ENCODE measurements around the gene OR4D10. TPM values are rescaled to one million over a fixed set of nuclear protein-coding genes. Genes with fewer than 3 reads are reported as not detected.
"Not testable (repeated sequence)": the region's sequence is repeated elsewhere in the genome, so short reads cannot be mapped to it uniquely, and the experiment has no call there.

Gene OR4D10
- polyA plus RNA-seq (ENCODE audit: insufficient read length): not detected
- long read RNA-seq, donor 1: 0 reads
- long read RNA-seq, donor 2: 0 reads
- long read RNA-seq, donor 3: 0 reads
- long read RNA-seq, donor 4: 0 reads
- long read RNA-seq, donor 5: 0 reads
- long read RNA-seq, donor 6: 0 reads
- long read RNA-seq, donor 7: 0 reads
- long read RNA-seq, donor 8: 0 reads

DNA sequence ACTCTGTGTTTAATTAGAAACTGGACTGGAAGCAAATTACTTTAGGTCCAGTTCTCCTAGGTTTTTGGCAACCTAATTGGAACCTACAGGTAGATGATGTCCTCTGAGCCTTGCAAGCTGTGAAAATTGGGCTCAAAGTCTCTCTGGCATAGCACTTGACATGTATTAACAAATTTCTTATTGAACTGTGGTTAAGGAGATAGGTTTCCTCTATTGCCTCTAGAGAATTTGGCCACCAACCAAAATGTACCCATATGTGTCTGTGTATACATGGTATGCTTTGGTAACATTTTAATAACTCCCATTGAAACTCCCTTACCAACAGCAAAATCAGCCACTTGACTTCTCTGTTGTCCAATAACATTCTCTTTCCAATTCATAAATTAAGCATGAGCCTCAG lies at the start of gene OR4D10:
TSS of gene OR4D10 (plus strand) at position 301 of the 400 bp plus-strand sequence. CDS start 4,115 bp downstream, outside the sequence.
- no peak for DNase-seq

DNA sequence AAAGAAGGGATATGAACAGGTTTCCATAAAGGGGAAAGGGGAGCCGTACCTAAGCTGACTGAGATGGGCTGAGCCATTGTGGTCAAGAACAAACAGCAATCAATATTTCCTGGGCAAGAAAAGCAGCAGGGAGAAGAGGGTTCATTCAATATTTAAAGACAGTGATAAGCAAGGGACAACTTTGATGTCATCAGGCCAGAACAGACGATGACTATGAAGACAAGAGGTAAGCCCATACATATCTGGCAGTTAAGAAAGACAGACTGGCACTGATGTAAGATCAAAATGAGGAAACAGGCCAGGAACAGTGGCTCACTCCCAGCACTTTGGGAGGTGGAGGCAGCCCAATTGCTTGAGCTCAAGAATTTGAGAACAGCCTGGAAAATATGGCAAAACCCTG lies 49.3 kb upstream of the OR4D10 start:
- no peak for DNase-seq

DNA sequence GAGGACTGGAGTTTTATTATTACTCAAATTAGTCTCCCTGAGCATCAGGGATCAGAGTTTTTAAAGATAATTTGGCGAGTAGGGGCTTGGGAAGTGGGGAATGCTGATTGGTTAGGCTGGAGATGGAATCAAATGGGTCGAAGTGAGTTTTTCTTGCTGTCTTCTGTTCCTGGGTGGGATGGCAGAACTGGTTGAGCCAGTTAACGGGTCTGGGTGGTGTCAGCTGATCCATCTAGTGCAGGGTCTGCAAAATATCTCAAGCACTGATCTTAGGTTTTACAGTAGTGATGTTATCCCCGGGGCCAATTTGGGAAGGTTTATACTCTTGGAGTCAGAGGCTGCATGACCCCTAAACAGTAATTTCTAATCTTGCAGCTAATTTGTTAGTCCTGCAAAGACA lies 48.0 kb upstream of the OR4D10 start:
- DNase-seq: no peak

DNA sequence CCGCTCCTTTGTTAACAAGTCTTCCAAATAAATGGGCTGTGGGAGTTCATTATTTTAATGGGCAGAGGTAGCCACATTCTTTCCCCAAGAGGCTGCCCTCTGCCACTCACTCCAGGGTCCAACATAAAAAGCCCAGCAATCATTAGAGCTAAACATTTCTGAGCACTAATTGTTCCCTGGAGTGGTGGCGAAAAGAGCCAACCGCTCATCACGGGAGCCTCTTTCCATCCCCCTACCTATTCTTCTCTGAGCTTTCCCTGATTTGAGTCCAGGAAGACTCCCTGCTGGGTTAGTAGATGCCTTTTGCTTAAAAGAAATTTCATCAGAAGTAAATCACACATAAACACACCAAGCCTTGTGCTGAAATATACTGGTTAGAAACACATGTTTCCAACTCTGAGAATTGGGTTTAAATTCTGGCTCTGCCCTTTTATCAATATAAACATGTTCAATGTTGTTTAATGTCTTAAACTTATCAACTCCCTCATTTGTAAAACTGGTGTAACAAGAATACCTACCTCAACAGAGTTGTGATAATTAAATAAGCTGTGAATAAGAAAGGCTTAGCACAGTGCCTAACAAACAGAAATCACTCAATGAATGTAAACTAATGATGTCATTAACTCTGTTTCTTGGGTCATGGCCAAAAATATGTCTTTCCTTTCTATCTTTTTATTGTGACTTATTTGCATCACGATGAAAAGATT lies 46.6 kb upstream of the OR4D10 start, which contains the start of gene OR5A2:
TSS of gene OR5A2 (minus strand) at position 53 of the 707 bp plus-strand sequence. CDS start 3,460 bp downstream, outside the sequence.
- DNase-seq: no peak

DNA sequence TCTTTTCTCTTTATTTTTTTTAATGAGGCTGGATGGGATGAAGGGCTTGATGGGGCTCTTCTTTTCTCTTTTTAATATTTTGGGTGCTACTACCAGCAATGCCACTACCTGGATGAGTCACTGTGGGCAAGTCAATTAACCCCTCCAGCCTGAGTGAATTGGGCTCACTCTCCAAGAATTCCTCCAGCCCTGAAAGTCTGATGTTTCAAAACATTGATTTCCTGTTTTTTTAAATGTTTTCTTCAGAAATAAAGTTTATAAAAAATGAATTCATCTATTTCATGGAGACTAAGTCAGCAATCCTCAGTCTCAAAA lies 46.1 kb upstream of the OR4D10 start:
- DNase-seq: no peak

DNA sequence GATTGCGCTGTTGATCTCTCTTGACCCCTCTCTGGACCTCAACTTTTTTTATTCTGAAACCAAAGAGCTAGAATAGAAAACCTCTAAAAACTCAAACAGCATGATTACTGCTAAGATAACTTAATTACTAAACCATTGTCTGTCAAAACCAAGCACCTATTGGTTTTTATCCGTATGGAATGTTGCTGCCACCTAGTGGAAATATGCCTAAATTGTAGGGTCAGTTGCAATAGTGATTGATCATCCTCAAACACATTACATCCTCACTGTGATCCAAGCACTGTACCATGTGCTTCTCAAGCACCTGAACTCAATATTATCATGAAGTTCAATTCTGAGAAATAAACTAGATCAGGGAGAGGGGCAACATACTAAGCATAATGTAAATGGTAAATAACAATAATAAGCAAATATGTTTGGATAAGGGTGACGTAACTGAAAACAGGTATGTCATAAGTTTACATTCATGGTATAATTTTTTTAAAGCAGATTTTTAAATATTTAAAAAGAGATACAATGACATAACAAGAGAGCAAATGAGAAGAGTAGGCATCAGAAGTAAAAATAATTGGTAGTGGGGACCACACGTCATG lies 43.1 kb upstream of the OR4D10 start:
- peak; percentile 32 for DNase-seq

DNA sequence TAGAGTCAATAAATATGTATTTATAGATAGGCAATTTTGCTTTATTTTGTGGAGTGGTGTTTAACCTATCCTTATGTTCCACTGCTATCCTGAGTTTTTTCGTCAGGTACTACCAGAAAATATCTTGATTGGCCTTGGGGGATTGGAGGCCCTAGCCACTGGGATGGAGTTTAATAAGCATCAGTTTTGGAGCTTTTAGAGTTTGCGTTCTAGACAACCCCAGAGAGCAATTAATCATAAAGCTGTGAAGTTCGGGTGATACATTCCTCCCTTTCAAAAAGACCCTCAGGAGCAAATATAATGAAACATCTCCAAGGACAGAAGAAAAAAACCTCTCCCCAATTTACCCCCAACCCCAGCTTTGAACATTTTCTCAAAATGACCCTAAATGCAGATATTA lies 36.9 kb upstream of the OR4D10 start, which contains the start of gene OR5A1:
TSS of gene OR5A1 (plus strand) at position 301 of the 400 bp plus-strand sequence. CDS start 6,700 bp downstream, outside the sequence.
- no peak for DNase-seq

DNA sequence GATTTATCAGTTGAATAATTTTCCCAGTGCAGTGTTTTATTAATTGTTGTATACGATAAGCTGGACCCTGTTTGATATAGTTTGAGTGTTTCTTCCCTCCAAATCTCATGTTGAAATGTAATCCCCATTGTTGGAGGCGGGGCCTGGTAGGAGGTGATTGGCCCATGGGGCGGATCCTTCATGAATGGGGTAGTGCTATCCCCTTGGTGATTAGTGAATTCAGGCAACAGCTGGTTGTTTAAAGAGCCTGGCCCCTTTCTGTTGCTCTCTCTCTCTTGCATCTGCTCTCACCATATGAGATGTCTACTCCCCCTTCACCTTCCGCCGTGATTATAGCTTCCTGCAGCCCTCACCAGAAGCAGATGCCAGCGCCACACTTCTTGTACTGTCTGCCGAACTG lies 35.3 kb upstream of the OR4D10 start:
- no peak for DNase-seq

DNA sequence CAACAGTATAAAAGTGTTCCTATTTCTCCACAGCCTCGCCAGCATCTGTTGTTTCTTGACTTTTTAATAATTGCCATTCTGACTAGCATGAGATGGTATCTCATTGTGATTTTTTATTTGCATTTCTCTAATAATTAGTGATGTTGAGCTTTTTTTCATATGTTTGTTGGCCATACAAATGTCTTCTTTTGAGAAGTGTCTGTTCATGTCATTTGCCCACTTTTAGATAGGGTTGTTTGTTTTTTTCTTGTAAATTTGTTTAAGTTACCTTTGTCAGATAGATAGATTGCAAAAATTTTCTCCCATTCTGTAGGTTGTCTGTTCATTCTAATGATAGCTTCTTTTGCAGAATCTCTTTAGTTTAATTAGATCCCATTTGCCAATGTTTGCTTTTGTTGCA lies 27.5 kb upstream of the OR4D10 start:
- not testable (repeated sequence) for DNase-seq

DNA sequence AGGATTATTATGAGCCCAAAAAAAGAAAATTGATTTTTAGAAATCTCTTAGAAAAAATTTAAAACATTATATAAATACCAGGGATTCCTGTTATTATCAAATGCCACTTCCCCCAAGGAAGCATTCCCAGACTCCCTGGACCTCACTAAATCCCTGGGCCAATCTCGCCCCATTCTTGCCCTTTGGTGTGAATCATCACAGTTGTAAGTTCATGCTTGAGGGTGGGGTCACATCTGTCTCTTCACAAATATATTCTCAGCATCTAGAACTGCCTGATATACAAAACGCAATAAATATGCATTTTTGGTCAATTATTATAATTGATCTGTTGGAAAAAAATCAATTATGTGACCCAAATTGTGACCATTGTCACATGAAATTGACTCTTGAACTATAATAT lies 24.6 kb upstream of the OR4D10 start:
- DNase-seq: no peak

DNA sequence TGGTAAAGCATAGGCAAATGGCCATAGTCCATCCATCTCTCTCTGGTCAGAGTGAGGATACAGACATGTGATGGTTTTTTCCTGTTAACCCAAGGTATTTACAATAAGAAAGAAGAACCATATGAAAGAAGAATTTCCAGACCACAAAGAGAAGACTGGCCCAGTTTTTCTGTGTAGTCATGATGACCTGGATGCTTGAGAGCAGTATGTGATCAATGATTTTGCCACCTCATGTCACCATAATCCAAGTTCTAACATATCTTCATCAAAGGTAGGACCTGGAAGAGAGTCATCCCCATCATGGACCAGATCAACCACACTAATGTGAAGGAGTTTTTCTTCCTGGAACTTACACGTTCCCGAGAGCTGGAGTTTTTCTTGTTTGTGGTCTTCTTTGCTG lies 16.5 kb upstream of the OR4D10 start, which contains the start of gene OR4D6:
TSS of gene OR4D6 (plus strand) at position 301 of the 400 bp plus-strand sequence. CDS start at position 301, 0 bp downstream.
- DNase-seq: no peak

DNA sequence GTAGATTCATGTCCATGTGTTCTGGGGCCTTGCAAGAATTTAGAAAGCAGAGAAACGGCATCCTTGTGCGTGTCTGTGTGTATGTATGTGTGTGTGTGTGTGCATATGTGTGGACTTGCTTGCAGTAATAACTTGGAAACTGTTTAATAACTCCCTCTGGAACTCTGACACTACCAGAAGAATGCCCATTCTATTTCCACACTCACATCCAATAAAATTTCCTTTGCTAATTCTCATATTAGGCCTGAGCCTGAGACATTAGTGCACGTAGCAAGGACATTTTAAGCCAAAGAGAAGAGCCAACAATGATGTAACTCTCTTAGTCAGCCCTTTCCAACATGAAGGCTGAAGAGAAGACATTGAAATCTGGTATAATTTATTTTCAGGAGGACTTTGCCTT lies 13.2 kb upstream of the OR4D10 start:
- no peak for DNase-seq

DNA sequence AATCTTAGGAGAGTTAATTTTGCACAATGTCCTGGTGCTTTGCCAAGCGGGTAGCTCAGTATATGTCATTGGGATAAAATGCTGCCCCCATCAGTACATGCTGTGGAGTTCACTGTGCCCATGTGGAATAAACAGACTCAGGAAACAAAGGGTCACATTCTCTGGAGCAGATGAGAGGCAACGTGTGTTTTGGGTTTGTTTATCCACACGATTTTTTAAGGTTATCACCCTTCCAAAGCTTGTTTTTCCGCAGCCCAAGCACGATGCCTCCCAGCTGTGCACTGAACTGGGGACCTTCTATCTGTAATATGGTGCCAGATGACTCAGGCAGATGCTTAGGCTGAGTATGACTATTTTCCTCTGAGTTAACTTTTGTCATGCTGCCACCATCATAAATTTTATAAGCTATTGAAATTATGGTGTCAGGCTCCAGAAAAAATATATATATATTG lies 9.9 kb upstream of the OR4D10 start:
- DNase-seq: peak; percentile 19

DNA sequence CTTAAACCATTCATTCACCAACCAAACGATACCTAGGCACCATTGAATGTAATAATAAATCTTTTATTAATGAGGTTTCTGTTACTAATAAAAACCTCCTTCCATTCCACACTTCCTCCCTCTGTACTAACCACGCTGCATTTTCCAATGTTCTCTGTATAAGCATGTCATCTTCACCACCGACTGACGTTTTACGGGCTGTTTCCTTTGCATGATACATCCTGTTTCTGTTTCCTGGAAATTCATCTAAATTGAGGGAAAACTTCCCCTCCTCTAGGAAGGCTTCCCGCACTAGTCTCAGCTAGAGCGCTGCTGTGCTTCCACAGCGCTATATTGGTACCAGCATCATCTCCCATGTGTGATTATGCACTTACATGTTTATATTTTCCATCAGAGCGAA lies 2.1 kb downstream of the OR4D10 start:
- no peak for DNase-seq

DNA sequence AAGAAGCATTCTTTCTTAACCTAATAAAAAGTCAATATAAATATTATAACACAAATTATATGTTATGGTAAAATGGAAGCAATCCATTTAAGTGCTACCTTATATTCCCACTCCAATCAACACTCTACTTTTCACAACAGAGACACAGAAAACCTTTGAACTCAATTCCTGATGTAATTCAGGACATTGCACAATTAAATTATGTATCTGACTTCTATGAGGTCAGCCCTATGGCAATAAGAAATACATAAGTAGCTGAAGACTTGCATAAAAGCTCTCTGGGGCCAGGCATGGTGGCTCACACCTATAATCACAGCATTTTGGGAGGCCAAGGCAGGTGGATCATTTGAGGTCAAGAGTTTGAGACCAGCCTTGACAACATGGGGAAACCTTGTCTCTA lies 6.8 kb downstream of the OR4D10 start:
- no peak for DNase-seq

DNA sequence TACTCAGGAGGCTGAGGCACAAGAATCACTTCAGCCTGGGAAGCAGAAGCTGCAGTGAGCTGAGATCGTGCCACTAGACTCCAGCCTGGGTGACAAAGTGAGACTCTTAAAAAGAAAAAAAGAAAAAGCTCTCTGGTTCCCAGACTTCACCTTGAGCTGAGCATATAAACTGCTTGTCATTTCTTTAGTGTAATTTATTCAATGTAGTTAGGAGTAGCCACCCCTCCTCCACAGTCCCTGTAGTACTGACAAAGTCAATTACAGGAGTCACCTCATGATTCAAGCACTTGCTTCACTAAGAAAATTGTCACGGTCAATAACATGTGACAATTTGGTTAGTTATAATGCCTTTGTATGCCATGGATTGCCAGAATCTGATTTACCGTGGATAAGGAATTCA lies 7.2 kb downstream of the OR4D10 start:
- peak; percentile 1 for DNase-seq

DNA sequence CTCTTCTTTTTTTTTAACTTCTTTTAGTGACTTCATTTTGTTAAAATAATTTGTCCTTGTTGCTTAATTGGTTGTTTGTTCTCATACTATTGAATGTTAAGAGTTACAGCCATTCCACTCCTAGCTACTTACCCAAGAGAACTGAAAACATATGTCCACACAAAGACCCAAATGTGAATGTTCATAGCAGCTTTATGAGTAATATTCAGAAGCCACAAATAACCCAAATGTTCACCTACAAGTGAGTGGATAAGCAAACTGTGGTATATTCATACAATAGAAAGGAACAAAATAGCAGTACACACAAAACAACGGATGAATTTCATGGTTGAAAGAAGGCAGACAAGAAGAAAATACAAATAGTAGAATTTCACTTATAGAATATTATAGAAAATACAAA lies 28.8 kb downstream of the OR4D10 start:
- no peak for DNase-seq

DNA sequence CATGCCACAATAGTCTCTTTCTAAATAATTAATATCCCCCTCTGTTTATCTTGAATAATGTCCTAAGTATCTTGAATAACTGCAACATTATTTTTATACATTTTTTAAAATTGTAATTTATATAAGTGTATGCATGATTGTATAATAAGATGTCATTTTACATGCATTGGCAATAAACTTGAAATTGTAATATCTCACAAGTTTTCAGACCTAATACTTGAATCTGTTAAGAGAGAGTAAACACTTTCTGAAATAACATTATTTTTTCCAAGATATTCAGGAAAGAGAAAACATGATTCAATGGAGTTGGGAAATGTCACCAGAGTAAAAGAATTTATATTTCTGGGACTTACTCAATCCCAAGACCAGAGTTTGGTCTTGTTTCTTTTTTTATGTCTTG lies 30.2 kb downstream of the OR4D10 start, which contains the start of gene OR4D11:
TSS of gene OR4D11 (plus strand) at position 301 of the 400 bp plus-strand sequence. CDS start at position 301, 0 bp downstream.
- DNase-seq: no peak

DNA sequence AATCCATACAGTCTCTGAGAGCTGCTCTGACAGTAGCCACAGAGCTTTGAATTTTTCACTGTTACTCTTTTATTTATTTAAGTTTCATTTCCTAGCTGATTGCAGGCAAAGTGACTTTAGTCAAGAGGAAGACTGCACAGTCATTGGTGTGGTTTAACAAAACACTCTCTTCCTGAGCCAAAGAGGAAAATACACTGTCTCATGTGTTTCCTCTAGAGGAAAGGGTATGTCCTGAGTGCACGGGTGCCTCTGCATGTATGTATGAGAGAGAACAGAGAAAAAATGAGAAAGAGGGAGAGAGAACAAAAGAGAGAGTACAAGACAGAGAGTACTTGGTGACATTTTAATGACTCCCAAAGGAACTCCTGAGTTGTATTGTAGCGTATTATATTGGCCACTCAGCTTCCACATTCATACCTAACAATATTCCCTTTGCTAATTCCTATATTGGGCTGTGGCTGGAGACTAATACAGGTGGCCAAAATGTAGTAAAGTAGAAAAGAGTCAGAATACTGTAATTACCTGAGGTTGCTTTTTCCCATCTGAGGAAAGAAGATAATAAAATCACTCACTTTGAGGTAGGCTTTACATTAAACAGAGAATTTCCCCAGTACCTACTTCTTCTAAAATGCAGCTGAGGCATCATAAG lies 38.0 kb downstream of the OR4D10 start, which contains the start of gene OR4D9:
TSS of gene OR4D9 (plus strand) at position 599 of the 649 bp plus-strand sequence. CDS start 3,374 bp downstream, outside the sequence.
- no peak for DNase-seq

DNA sequence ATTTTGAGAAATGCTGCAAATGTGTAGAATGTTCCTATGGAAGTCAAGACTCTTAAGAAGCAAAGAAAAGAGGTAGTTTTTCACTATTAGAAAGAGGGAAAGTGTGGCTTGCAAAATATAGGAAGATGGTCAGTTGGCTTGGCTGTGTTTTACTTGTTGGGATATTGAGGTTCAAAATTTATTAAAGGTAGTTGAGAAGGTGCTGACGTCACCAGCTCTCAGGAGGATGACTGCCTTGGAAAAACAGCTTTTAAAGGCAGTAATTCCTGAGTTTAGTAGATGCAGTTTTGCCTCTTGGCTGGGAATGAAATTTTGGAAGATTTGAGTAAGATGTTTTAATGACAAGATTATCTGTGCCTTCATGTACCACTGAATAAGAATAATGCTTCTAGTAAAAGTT lies 38.6 kb downstream of the OR4D10 start:
- no peak for DNase-seq

DNA sequence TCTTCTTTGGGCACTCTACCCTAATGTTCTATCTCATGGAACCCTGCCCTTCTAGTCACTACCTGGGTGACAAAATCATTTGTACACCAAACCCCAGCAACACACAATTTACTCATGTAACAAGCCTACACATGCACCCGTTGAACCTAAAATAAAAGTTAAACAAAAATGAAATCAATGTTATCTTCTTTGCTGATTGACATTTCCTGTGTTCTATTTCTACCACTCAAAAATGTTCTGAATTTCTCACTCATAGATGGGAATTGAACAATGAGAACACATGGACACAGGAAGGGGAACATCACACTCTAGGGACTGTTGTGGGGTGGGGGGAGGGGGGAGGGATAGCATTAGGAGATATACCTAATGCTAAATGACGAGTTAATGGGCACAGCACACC lies 47.0 kb downstream of the OR4D10 start:
- not testable (repeated sequence) for DNase-seq

DNA sequence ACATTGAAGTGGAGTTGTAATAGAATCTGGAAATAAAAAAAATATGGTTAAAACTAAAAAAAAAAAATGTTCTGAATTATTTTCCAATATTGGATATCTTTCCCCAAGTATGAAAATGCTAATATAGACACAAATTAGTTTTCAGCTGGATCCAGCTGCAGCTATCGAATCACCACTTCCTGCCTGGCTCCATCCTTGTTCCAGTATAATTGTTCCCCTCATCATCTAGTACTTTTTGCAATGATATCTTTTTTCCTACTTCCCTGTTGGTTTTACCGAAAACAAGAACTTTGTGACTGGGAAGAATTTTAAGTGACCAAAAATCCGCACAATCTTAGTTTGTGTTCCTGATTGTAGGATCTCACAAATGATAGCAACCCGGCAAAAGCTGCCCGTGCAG lies 47.6 kb downstream of the OR4D10 start:
- DNase-seq: no peak

DNA sequence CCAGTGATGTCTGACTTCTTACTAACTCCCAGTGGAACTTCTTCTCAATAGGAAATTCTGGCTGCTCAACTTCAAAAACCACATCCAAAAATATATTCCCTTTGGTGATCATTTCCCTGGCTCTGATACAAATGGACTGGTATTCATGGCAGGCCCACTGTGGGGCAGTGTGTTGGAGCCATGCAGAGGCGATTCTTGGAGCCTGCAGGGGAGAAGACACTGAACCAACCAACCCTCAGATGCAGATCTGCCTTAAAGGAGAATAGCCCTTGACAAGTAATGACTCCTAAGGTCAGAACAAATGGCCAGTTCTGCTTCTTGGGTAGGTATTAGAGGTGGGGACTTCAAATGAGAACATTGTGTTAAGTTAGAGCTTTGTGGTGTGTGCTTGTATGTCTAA lies 50.4 kb downstream of the OR4D10 start:
- no peak for DNase-seq

Measured in left kidney (tissue), 8 donors.